AG04449 (cell line): Measurements from ENCODE around the gene NIBAN1.

Experiments
- CTCF ChIA-PET: fragments of 350-600 bp; formaldehyde crosslinking; extraction: SDS; loops from one replicate; lab custom pipeline; 2021; ENCODE audit warnings: antibody characterized with exemption; lab: Yijun Ruan, JAX
- POLR2A ChIA-PET: fragments of 400-600, 350-600 bp; formaldehyde crosslinking; extraction: SDS; loops from one replicate; lab custom pipeline; 2020; ENCODE audit warnings: antibody characterized with exemption, inconsistent platforms; lab: Yijun Ruan, JAX
- DNase-seq: peaks from one replicate; pipeline ENCODE4 v3.0.0-alpha.2; 2010; ENCODE audit warnings: low read depth, low spot score
- H3K4me3 ChIP-seq: 2 replicates; pipeline ENCODE4 v1.5.1; 2011; ENCODE audit warnings: low read depth, mild to moderate bottlenecking, control low read depth, low read length
- TF ChIP-seq, protein P1 (sequence below): IDR thresholded peaks from one replicate; pipeline ENCODE4 v1.5.1; 2011; ENCODE audit warnings: mild to moderate bottlenecking, moderate library complexity, low read length, control low read depth, inconsistent platforms; ENCODE audit not compliant: insufficient read depth; ENCODE audit errors: missing control alignments

Gene NIBAN1

DNA sequence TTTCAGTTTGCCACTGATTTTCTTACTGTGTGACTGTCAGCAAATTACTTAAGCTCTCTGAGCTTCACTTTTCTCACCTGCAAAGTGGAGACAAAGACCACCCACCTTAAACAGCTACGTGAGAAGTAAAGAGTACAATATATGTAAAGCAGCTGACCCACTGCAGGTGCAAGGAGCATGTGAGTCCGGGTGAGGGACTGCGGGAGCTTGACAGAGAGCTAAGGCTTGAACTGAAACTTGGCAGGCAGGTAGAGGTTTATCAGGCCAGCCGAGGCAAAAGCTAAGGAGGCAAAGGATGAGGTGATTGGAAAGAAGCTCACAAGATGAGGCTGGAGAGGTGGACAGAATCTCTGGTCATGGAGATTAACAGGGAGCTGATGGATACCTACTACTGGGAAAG, 36.6 kb downstream of the NIBAN1 start:
- POLR2A ChIA-PET = no interaction called here
- DNase-seq = no peak
- TF ChIP-seq, protein P1, sequence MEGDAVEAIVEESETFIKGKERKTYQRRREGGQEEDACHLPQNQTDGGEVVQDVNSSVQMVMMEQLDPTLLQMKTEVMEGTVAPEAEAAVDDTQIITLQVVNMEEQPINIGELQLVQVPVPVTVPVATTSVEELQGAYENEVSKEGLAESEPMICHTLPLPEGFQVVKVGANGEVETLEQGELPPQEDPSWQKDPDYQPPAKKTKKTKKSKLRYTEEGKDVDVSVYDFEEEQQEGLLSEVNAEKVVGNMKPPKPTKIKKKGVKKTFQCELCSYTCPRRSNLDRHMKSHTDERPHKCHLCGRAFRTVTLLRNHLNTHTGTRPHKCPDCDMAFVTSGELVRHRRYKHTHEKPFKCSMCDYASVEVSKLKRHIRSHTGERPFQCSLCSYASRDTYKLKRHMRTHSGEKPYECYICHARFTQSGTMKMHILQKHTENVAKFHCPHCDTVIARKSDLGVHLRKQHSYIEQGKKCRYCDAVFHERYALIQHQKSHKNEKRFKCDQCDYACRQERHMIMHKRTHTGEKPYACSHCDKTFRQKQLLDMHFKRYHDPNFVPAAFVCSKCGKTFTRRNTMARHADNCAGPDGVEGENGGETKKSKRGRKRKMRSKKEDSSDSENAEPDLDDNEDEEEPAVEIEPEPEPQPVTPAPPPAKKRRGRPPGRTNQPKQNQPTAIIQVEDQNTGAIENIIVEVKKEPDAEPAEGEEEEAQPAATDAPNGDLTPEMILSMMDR = no peak
- H3K4me3 ChIP-seq = no peak overlapping the region
- CTCF ChIA-PET = interaction anchor here (1.9 kb wide), 1 partner anchor 31 kb away, joined by 4 read pairs; no protein-coding TSS in a partner anchor

DNA sequence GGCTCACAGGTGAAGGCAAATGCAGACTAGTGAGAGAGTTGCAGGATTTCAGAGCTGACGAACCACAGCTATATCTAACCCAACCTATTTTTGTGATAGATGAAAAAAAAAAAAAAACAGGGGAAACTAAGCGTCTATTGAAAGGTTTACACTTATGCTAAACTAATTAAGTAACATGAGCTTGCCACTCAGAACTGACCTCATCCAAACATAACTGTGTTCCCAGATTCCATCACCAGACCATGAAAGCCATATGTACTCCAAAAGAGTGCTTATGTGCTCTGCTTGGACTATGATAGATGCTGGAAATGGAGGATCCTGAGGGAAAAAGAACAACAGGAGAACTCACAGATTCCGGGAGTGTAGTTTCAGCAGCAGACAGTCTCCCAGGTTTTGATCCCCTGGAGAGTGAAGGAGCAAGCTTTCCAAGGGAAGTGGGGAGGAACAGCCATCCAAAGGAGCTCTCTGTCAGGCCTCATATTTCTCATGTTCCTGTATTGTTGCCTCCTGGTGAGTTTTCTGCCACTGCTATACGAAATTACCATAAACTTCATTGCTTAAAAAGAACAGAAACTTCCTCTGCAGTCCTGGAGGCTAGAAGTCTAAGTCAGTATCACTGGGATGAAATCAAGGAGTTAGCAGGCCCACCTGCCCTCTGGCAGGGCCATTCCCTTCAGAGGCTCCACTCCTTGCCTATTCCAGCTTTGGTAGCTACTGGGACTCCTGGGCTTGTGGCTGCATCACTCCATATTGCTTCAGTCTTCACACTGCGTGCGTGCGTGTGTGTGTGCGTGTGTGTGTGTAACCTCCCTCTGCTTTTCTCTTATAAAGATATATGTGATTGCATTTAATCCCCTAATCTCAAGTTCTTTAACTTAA, 38.1 kb downstream of the NIBAN1 start:
- no peak for DNase-seq
- POLR2A ChIA-PET = interaction anchor here (0.7 kb wide), 1 partner anchor 26 kb away, joined by 3 read pairs; no protein-coding TSS in a partner anchor
- CTCF ChIA-PET = interaction anchor here (1.9 to 2.0 kb wide), 2 partner anchors 32 to 130 kb away, joined by 4 to 6 read pairs; no protein-coding TSS in a partner anchor
- TF ChIP-seq, protein P1 = no peak
- no peak overlapping the region for H3K4me3 ChIP-seq

DNA sequence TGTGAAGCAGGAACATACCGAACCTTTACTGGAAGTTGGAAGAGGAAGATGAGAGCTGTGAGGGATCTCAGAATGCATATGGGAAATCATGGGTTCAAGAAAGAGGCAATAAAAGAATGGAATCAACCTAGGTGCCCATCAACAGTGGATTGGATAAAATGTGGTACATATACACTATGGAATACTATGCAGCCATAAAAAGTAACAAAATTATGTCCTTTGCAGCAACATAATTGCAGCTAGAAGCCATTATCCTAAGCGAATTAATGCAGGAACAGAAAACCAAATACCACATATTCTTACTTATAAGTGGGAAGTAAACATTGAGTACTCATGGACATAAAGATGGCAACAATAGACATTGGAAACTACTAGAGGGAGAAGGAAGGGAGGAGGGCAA, 40.4 kb downstream of the NIBAN1 start:
- POLR2A ChIA-PET = no interaction called here
- CTCF ChIA-PET = no interaction called here
- TF ChIP-seq, protein P1 = no peak
- DNase-seq = no peak
- no peak overlapping the region for H3K4me3 ChIP-seq

DNA sequence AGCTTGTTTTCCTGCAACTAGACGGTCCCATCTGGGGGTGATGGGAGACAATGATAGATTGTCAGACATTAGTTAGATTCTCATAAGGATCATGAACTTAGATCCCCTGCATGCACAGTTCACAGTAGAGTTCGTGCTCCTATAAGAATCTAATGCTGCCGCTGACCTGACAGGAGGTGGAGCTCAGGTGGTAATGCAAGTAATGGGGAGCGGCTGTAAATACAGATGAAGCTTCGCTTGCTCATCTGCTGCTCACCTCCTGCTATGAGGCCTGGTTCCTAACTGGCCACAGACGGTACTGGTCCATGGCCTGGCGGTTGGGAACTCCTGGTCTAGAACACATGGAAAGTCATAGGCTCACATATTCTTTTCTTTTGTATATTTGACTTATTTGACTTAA, 42.0 kb downstream of the NIBAN1 start:
- POLR2A ChIA-PET = no interaction called here

DNA sequence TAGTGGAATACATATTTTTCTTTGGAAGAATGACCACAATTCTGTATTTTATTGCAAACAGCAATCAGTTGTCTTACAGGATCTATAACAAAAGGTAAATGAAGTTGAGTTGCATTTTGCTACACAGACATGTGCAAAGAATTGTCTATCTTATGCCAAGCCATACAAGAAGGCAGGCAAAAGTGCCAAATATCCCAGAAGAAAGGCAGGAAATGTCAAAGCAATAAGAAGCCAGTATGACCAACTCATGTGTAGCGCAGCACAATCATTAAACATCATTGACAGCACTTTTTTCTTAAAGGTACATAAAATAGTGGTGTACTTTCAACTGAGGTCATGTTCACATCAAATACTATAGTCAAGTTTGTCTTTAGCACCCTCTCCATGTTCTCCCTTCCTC, 42.7 kb downstream of the NIBAN1 start:
- POLR2A ChIA-PET = no interaction called here
- DNase-seq = no peak
- H3K4me3 ChIP-seq = no peak overlapping the region
- CTCF ChIA-PET = no interaction called here
- TF ChIP-seq, protein P1 = no peak

More for the DNA sequence above, 42.0 kb downstream of the NIBAN1 start:
- CTCF ChIA-PET = interaction anchor here (1.0 kb wide), 1 partner anchor 238 kb away, joined by 3 read pairs; no protein-coding TSS in a partner anchor
- TF ChIP-seq, protein P1 = no peak
- DNase-seq = no peak
- H3K4me3 ChIP-seq = no peak overlapping the region

DNA sequence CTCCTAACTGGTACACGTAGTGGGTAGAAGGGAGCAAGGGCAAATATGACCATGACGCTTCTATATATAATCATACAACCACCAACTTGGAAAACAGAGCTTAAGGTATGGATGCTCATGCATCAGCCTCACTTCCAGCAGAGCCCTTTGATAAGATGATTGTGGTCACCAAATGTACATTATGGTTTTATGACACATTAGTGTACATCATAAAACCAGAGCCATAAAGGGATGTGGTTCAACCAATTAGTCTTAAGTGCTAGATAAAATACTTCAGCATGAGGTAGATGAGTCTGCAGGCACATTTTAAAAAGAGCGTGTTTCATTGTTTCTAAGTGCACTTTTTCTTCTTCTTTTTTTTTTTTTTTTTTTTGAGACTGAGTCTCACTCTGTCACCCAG, 43.7 kb downstream of the NIBAN1 start:
- H3K4me3 ChIP-seq = no peak overlapping the region
- CTCF ChIA-PET = no interaction called here
- no peak for DNase-seq
- POLR2A ChIA-PET = no interaction called here
- TF ChIP-seq, protein P1 = no peak
